Measurements from ENCODE around the gene ZNRF2. TPM values are rescaled to one million over a fixed set of nuclear protein-coding genes. Genes with fewer than 3 reads are reported as not detected.

ZNRF2 gene
- total RNA-seq, result 41.3 TPM

DNA sequence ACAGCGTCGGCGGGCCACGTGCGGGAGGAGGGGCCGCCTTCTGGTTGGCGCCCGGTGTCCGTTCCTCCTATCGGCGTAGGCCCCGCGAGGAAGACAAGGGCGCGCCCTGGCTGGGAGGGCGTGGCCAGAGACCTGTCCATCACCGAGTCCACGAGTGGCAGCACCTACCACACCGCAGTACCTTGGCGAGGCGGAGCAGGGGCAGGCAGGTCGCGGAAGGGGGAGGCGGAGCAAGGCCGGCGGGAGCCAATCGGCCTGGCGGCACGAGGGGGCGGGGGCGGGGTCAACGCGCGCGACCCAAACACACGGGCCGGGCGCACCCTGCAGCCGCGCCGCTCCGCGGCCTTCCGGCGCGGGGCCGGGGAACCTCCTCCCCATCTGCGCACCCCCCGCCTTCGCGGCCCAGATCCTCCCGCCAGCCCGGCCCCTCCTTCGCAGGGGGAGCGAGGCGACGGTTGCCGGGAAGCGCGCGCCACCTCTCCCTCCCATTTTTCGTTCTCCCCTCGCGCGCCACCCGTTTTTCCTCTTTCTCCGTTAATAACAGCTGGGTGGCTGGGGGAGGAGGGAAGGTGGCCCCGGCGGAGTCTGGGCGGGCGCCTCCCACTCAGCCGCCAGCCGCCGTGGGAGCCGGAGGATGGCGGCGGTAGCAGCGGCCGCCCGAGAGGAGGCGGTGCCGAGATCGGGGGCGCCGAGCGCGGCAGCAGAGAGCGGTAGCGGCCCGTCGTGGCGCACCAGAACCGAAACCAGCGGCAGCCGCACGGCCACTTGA is at the start of gene ZNRF2:
ZNRF2 (plus strand) TSS at position 300 of the 769 bp plus-strand sequence. CDS start 761 bp downstream, outside the sequence.

Small RNA genes lying within 50 kb of the gene (small RNA-seq; reads per million reads assigned to genes)
- not detected for gene MIR550A1

Other genes starting within 250 kb of the ZNRF2 start
- 361 TPM for gene MTURN, start 149.6 kb upstream of the ZNRF2 start, total RNA-seq
- gene NOD1, start 194.2 kb downstream of the ZNRF2 start, total RNA-seq, result 2.5 TPM
- gene GGCT, start 220.2 kb downstream of the ZNRF2 start, total RNA-seq, result 27.0 TPM